Spleen (tissue), 7 donors: ENCODE measurements around the gene LDLRAP1.

ENCODE experiments used
- POLR2A ChIP-seq, 3 donors: fragments of 450-650 bp; IDR thresholded peaks; one replicate each; pipeline ENCODE4 v1.5.1; 2017; ENCODE audit warnings: antibody characterized with exemption in 3 of 3, mild to moderate bottlenecking in 1 of 3
- POLR2AphosphoS5 ChIP-seq, 3 donors: sonication (generic); formaldehyde crosslinking; IDR thresholded peaks; one replicate each; pipeline ENCODE4 v1.5.1; 2017; ENCODE audit warnings: antibody characterized with exemption in 3 of 3
- TF ChIP-seq, protein P1 (sequence below), 11 experiments: fragments of 200-600 bp in 7 of 11; fragments of 450-650 bp in 4 of 11; sonication (generic) in 4 of 11; IDR thresholded peaks in 8 of 11; conservative IDR thresholded peaks in 3 of 11; 1 replicate in 7 of 11; 2 replicates in 4 of 11; pipeline versions ENCODE4 v1.4.0 to v1.8.0; 2016 to 2021; ENCODE audit warnings: antibody characterized with exemption in 11 of 11, inconsistent platforms in 4 of 11, mild to moderate bottlenecking in 1 of 11
- donor health status: DM: no; HTN: no; CAD: no; lungs with moderate emphysema.
- donor health status: DM: no; HTN: no; CAD: no.
- donor health status: DM: no; HTN: no; CAD: no.

GRCh38 chr1:25544243-25544764 lies 898 bp downstream of the LDLRAP1 start:
- TF ChIP-seq, protein P1, sequence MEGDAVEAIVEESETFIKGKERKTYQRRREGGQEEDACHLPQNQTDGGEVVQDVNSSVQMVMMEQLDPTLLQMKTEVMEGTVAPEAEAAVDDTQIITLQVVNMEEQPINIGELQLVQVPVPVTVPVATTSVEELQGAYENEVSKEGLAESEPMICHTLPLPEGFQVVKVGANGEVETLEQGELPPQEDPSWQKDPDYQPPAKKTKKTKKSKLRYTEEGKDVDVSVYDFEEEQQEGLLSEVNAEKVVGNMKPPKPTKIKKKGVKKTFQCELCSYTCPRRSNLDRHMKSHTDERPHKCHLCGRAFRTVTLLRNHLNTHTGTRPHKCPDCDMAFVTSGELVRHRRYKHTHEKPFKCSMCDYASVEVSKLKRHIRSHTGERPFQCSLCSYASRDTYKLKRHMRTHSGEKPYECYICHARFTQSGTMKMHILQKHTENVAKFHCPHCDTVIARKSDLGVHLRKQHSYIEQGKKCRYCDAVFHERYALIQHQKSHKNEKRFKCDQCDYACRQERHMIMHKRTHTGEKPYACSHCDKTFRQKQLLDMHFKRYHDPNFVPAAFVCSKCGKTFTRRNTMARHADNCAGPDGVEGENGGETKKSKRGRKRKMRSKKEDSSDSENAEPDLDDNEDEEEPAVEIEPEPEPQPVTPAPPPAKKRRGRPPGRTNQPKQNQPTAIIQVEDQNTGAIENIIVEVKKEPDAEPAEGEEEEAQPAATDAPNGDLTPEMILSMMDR (IDR thresholded peaks at IDR 0.05 in 8 of 11, conservative IDR thresholded peaks at IDR 0.05 in 3 of 11) = no peak
- TF ChIP-seq POLR2AphosphoS5 (IDR thresholded peaks at IDR 0.05) (no peak), POLR2A (IDR thresholded peaks at IDR 0.05) (no peak)
